Measurements from ENCODE around the gene PARVA.

The PARVA gene

DNA sequence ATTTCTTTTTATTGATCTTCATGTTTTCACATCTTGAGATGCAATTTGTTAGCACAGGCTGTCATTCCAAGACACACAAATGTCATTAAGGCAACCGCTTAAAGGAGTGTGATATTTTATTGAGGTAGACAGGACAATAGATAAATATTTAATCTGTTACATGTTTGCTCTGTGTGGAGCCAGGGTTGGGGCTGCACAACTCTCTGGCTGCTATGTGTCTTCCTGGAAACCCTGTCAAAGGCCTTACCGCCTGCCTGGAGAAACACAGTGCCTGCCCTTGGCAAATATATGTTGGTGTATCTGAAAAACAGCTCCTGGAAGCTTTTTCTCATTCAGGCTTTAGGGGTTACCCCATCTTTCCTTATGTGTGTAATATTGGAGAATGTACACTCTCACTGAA is 157.2 kb downstream of the PARVA start:
- Mint-ChIP-seq H3K4me3 (no peak overlapping the region), H3K9me3 (no peaks in the 10 kb centered on the region), H3K27me3 (ENCODE audit: low read depth) (peaks cover 4% of the 10 kb centered on the region), H3K27ac (no peak overlapping the region), H3K4me1 (ENCODE audit: low read depth) (no peaks in the 10 kb centered on the region), H3K36me3 (ENCODE audit: low read depth) (no peaks in the 10 kb centered on the region)

DNA sequence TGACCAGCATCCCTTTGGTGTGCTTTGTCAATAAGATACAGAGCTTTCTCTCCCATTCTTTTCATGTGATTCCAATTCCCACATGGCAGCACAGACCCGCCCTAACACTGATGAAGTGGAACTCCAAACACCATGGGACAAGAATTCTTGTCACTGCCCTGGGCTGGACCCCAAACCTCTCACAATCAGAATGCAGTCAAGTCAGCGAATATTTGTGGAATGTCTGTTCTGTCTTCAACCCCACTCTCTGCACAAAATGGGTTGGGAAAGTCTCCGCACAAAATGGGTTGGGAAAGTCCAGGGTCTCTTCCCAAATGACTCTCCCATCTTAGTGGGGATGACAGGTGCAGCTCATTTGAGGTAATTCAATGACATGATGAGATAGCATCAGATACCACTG is 157.9 kb downstream of the PARVA start:
- Mint-ChIP-seq H3K36me3 (ENCODE audit: low read depth) (no peaks in the 10 kb centered on the region), H3K27me3 (ENCODE audit: low read depth) (peaks cover 4% of the 10 kb centered on the region), H3K4me1 (ENCODE audit: low read depth) (no peaks in the 10 kb centered on the region), H3K27ac (no peak overlapping the region), H3K9me3 (no peaks in the 10 kb centered on the region), H3K4me3 (no peak overlapping the region)

DNA sequence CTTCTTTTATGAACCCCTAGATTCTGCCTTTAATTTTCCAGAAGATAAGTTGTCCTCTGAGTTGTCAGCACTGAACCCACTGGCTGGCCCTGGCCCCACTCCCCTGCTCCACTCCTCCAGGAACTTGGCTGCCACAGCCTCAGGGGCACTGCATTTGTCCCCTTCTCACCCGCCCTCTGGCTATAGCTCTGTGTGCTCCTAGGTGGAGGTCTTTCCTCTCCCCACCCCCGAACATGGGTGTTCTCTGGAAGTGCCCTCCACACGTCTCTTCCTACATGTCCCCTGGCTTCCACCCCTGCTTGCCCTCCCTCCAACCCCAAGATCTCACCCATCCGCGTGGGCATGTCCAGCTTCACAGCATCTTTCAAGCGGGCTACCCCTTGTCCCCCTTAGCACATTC is 159.2 kb downstream of the PARVA start:
- Mint-ChIP-seq H3K9me3 (no peaks in the 10 kb centered on the region), H3K27ac (no peak overlapping the region), H3K27me3 (ENCODE audit: low read depth) (peaks cover 4% of the 10 kb centered on the region), H3K4me1 (ENCODE audit: low read depth) (no peaks in the 10 kb centered on the region), H3K36me3 (ENCODE audit: low read depth) (no peaks in the 10 kb centered on the region), H3K4me3 (no peak overlapping the region)

DNA sequence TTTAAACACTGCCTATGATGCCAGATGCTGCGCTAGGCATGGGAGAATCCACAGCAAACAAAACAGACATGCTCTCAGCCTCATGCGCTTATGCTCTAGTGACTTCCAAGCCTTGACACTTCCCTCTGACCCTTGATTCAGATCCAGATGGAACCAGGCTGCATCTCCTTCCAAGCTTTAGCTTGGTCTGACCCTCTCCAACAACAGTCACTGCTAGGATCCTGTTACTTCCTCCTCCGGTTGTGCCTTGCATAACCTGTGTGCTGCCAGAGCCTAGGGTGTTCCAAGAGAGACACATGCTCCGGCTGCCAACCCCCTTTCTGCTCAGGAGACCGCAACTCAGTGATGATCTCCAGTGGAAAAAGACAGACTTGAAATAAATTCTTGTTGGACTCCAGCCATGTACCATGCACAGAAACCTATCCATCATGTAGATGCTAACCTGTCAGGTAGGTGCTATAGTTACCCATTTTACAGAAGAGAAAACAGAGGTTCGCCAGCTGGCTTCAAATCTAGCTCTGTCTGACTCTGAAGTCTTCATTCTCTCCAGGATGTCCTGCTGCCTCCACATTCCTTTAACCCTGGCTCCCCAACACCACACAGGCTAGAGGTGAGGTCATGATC is 160.5 kb downstream of the PARVA start:
- no peaks in the 10 kb centered on the region for H3K4me1 Mint-ChIP-seq (ENCODE audit: low read depth)
- peaks cover 4% of the 10 kb centered on the region for H3K27me3 Mint-ChIP-seq (ENCODE audit: low read depth)
- no peaks in the 10 kb centered on the region for H3K9me3 Mint-ChIP-seq
- H3K4me3 Mint-ChIP-seq, result no peak overlapping the region
- no peak overlapping the region for H3K27ac Mint-ChIP-seq
- H3K36me3 Mint-ChIP-seq (ENCODE audit: low read depth), result no peaks in the 10 kb centered on the region

DNA sequence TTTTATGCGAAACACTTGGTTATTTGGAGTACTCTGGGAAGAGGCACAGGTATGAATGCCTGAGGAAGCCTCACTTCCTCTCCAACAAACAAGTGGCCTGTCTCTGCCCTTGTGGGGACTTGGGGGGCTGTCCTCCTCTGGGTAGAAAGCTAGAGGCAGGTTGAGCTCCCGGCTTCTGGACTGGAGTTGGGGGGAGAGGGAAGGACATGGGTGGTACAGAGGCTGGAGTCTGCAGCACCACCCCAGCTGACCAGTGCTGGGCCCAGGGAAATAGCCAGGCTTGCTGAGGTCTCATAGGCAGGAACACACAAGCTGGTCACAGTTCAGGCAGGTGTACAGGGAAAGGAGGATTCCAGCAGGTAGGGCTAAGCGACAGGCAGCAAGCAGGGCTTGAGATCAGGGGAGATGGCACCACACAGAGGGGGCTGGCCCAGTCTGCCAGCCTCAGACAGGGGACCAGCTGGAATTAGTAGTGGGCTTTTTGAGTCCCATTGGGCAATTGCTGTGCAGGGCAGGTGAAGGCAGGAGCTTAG is 161.6 kb downstream of the PARVA start:
- Mint-ChIP-seq H3K27ac (no peak overlapping the region), H3K4me3 (no peak overlapping the region), H3K4me1 (ENCODE audit: low read depth) (no peaks in the 10 kb centered on the region), H3K9me3 (no peaks in the 10 kb centered on the region), H3K36me3 (ENCODE audit: low read depth) (no peaks in the 10 kb centered on the region), H3K27me3 (ENCODE audit: low read depth) (peaks cover 4% of the 10 kb centered on the region)

DNA sequence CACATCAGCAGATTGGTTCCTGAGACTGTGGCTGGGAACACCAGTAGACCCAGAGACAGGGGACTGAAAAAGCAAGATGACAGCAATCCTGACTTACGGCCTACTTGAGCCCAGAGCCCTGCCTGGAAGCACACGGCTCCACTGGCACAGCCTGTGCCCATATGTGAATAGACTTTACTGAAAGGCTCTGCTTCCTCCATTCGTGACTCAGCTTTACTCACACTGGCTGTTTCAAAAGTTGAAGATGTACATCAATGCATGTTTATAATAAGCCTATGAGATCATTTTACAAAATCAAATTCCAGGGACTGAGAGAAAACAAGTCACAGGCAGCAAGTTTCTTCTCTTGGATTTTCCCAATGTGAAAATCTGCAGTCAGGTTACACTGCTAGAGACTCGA is 162.2 kb downstream of the PARVA start:
- H3K4me3 Mint-ChIP-seq, result no peak overlapping the region
- H3K36me3 Mint-ChIP-seq (ENCODE audit: low read depth), result no peaks in the 10 kb centered on the region
- H3K27me3 Mint-ChIP-seq (ENCODE audit: low read depth), result peaks cover 4% of the 10 kb centered on the region
- H3K9me3 Mint-ChIP-seq, result no peaks in the 10 kb centered on the region
- no peaks in the 10 kb centered on the region for H3K4me1 Mint-ChIP-seq (ENCODE audit: low read depth)
- H3K27ac Mint-ChIP-seq, result no peak overlapping the region

DNA sequence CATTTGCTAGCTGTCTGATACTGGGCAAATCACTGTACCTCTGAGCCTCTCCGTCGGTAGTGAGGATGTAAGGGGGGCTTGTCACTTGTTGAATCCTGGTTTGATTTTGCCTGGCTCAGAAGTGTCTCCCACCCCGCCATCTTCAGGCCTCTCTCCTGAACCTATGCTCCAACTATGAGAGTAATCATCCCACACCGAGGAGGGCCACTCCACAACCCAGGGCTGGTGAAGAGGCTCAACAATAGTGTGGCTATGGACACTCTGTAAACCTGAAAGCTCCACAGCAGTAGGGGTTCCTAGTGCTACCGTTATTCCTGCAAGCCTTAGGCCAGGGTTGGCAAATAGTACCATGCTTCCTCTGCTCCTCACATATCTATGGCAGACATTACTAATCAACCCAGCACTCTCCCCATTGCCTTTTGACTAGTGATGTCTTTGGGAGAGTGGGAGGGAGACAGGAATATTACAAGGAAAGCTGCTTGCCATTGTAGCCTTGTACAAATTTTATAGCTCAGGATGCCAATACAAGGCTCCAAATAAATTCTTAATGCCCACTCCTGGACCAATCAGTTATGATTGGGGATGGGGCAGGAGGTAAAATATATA is 162.8 kb downstream of the PARVA start:
- no peak overlapping the region for H3K4me3 Mint-ChIP-seq
- H3K9me3 Mint-ChIP-seq, result no peaks in the 10 kb centered on the region
- H3K27me3 Mint-ChIP-seq (ENCODE audit: low read depth), result peaks cover 4% of the 10 kb centered on the region
- no peak overlapping the region for H3K27ac Mint-ChIP-seq
- H3K36me3 Mint-ChIP-seq (ENCODE audit: low read depth), result no peaks in the 10 kb centered on the region
- H3K4me1 Mint-ChIP-seq (ENCODE audit: low read depth), result no peaks in the 10 kb centered on the region

DNA sequence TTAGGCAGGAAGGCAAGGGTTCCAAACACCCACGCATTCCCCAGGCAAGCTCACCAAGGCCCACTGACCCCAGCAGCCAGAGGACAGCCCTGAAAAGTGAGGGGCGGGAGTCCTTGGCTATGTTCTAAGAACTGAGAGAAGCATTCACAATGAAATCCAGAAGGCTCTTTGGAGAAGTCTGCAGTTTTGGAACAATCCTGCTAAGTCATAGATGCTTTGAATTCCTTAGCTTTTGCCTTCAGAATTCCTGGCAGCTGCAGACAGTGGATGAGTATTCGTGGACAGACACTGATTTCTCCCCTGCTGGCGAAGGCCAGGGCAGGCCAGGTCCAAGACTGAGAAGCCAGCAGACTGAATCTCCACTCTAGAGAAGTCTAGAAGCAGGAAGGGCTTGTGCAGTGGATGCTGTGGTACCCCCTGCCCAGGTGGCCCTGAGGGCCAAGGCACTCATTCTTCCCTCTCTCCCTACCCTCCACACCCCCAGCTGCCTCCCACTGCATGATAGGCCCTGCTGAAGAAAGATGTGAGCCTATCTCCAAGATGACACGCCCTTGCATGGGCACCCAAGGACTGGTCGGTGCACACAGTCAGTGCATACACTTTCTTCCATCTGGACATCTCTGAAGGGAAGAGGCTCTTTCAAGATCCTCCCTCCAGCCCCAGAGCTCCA is 163.7 kb downstream of the PARVA start:
- H3K4me1 Mint-ChIP-seq (ENCODE audit: low read depth), result no peaks in the 10 kb centered on the region
- H3K27me3 Mint-ChIP-seq (ENCODE audit: low read depth), result peaks cover 4% of the 10 kb centered on the region
- H3K27ac Mint-ChIP-seq, result no peak overlapping the region
- no peak overlapping the region for H3K4me3 Mint-ChIP-seq
- H3K9me3 Mint-ChIP-seq, result no peaks in the 10 kb centered on the region
- no peaks in the 10 kb centered on the region for H3K36me3 Mint-ChIP-seq (ENCODE audit: low read depth)

DNA sequence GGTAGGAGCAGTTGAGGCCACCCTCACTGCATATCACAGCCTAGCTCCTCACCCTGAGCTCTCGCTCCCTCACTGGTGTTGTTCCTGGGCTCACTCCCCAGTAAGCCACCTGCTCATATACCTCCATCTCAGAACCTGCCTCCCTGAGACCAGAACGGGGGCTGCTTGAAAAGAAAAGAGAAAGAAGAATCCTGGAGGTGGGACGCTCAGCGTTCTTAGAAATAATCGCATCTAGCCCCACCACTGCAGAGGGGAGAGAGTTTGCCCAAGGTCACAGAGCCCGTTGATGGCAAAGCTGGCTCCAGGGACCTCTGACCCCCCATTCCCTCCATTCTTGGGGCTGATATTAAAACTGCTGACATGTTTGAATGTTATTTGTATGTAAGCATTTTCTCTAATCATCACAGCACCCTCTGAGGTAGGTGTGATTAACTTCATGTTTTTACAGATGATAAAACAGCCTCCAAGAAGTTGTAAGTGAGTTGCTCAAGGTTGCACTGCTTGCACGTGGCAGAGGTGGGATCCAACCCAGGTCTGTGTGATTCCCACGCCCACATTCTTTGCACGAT is 164.3 kb downstream of the PARVA start:
- Mint-ChIP-seq H3K27me3 (ENCODE audit: low read depth) (peaks cover 2% of the 10 kb centered on the region), H3K9me3 (no peaks in the 10 kb centered on the region), H3K36me3 (ENCODE audit: low read depth) (no peaks in the 10 kb centered on the region), H3K4me1 (ENCODE audit: low read depth) (no peaks in the 10 kb centered on the region), H3K4me3 (no peak overlapping the region), H3K27ac (no peak overlapping the region)

DNA sequence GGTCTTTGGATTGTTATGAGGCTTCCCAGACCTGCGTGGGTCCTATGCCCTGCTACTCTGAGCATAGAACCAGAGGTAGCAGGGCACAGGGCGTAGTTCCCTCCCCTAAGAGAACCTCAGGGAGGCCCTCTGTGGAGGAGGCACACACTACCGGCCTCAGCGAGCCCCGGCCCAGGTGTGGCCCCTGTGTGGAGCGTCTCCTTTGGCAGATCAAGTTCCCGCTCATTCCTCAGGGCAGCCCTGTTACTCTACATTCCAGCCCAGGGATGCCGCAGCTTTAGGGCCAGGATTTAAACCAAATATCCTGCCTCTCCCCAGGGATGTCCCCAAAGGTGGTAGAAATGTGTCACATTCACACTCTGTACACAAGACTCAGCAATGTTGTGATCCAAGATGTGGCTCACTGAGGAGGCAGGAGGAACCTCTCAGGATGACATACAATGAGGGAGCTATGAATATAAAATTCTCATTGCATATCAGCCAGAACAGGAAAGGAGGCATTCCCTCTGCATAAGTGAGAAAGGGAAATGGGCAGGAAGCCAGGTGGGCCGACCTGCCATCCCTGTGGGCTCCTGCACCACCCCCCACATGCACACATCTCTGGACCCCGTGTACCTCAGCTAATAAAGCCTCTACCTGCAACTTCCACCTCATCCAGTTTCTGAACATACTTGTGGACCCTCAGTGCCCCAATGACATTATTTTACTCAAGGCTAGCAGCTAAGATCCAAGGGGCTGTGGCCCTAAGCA is 165.0 kb downstream of the PARVA start:
- Mint-ChIP-seq H3K4me3 (no peak overlapping the region), H3K36me3 (ENCODE audit: low read depth) (no peaks in the 10 kb centered on the region), H3K27ac (no peak overlapping the region), H3K9me3 (no peaks in the 10 kb centered on the region), H3K27me3 (ENCODE audit: low read depth) (no peaks in the 10 kb centered on the region), H3K4me1 (ENCODE audit: low read depth) (no peaks in the 10 kb centered on the region)

DNA sequence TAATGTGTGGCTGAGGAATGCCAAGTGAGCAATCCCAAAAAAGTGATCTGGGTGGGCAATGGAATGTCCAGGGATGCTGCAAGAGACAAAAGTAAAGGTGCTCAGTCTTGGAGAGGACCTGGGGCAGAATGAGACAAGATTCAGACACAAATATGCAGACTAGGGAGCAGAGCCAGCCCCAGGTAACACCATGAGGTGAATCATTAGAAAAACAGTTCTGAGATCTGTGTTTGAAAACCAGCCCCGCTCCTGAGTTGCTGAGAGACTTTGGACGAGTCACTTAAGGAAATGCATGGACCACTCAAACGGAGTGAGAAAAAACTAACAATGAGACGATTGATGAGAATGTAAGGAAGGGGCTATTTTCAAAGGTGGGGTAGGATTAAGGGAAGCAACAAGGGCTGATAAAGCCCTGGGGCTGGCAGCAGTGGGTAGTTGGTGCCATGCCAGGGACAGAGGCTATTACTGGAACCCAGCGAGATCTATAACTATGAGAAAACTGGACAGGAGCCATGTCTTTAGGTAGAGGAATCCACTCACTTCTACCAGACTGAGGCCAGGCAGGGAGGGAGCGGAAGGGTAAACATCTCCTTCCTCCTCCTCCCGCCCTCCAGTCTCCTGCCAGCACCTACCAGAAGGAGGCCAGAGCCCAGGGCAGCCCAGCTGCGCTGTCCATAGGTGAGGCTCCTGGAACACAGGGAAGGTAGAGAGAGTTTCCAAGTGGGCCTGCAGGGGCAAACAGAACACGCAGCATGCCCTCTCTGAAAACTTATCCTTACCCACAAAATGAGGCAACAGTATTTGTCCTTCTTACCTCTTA is 166.4 kb downstream of the PARVA start:
- no peaks in the 10 kb centered on the region for H3K4me1 Mint-ChIP-seq (ENCODE audit: low read depth)
- no peaks in the 10 kb centered on the region for H3K36me3 Mint-ChIP-seq (ENCODE audit: low read depth)
- no peak overlapping the region for H3K27ac Mint-ChIP-seq
- H3K4me3 Mint-ChIP-seq, result no peak overlapping the region
- H3K9me3 Mint-ChIP-seq, result no peaks in the 10 kb centered on the region
- H3K27me3 Mint-ChIP-seq (ENCODE audit: low read depth), result no peaks in the 10 kb centered on the region

DNA sequence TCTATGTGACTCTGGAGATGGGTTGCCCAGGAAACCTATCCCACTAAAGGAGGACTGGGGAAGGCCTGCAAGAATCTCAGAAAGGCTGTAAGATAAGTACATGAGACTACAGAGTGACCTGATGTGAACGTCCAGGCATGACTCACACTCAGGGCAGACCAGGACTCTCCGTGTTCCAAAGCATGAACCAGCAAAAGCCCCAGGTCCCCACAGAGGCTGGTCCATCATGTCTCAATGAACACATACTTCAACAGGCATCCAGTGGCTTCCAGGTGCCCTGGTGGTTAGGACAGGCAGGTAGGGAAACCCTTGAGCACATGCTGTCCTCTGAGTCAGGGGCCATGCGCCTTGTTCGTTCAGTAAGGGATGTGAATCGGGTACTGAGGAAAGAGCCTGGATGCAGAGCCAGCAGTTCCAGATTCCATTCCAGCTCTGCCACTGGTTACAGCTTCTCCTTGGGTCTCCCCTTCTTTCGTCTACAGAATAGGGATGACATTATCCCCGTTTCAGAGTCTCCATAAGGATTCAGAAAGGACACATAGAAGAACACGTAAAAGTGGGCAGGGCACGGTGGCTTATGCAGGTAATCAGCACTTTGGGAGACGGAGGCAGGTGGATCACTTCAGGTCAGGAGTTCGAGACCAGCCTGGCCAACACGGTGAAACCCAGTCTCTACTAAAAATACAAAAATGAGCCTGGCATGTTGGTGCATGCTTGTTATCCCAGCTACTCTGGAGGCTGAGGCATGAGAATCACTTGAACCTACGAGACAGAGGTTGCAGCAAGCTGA is 167.8 kb downstream of the PARVA start:
- Mint-ChIP-seq H3K9me3 (no peaks in the 10 kb centered on the region), H3K27me3 (ENCODE audit: low read depth) (no peaks in the 10 kb centered on the region), H3K4me1 (ENCODE audit: low read depth) (no peaks in the 10 kb centered on the region), H3K4me3 (no peak overlapping the region), H3K27ac (no peak overlapping the region), H3K36me3 (ENCODE audit: low read depth) (no peaks in the 10 kb centered on the region)

DNA sequence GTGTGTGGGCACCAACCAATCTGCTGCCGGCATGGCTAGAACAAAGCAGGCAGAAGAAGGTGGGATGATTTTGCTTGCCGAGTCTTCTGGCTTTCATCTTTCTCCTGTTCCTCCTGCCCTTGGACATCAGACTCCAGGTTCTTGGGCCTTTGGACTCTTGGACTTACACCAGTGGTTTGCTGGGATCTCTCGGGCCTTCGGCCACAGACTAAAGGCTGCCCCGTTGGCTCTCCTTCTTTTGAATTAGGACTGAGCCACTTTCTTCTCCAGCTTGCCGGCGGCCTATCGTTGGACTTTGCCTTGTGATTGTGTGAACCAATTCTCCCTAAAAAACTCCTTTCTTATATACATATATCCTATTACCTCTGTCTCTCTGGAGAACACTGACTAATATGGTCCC is 168.8 kb downstream of the PARVA start:
- H3K27me3 Mint-ChIP-seq (ENCODE audit: low read depth), result no peaks in the 10 kb centered on the region
- no peaks in the 10 kb centered on the region for H3K36me3 Mint-ChIP-seq (ENCODE audit: low read depth)
- no peaks in the 10 kb centered on the region for H3K9me3 Mint-ChIP-seq
- no peak overlapping the region for H3K27ac Mint-ChIP-seq
- H3K4me1 Mint-ChIP-seq (ENCODE audit: low read depth), result no peaks in the 10 kb centered on the region
- no peak overlapping the region for H3K4me3 Mint-ChIP-seq

Measured in T-helper 1 cell treated with Interleukin-12 subunit alpha and Interleukin-12 subunit beta and Interleukin-4 antibody, amounts not matched to agents 30 μg/mL and 1 μg/mL, for 36 hours (primary cell).